ENCODE measurements around the gene IL6.

DNA sequence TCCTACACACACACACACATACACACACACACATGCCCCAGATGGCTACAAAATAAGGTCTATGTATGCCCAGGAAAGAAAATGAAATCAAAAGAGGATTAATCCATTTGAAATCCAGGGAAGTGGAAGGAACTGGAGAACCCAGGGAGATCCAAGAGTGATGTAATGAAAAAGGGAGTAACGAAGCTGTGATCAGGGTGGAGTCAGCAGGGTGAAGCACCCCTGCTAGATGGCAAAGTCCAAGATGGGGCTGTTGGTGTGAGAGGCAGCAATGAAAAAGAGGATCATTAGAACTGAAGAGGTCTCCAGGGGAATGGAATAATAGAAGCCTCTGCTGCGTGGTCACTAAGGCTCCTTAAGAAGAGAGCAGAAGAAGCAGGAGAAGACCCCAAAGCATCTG, 43.6 kb upstream of the IL6 start:
- TF ChIP-seq CTCF (IDR thresholded peaks at IDR 0.05 in 8 of 11, conservative IDR thresholded peaks at IDR 0.05 in 3 of 11) (no peak), POLR2A (IDR thresholded peaks at IDR 0.05) (no peak), POLR2AphosphoS5 (IDR thresholded peaks at IDR 0.05) (no peak)

All from spleen (tissue), 7 donors.